ENCODE data around the gene OR6C2.
"Not testable (repeated sequence)": the region's sequence is repeated elsewhere in the genome, so short reads cannot be mapped to it uniquely, and the experiment has no call there.

Gene OR6C2

GRCh38 chr12:55416961-55417360 is 26.9 kb upstream of the OR6C2 start:
- TF ChIP-seq CTCF (IDR thresholded peaks at IDR 0.05; ENCODE audit: insufficient read depth, low read depth, low read length, missing control alignments) = no peak
- no peak for DNase-seq (ENCODE audit: low read depth)
- no peak overlapping the region for H3K4me3 ChIP-seq (ENCODE audit: low read depth, low read length)

GRCh38 chr12:55420307-55420962 is 23.4 kb upstream of the OR6C2 start:
- no peak for TF ChIP-seq CTCF (IDR thresholded peaks at IDR 0.05; ENCODE audit: insufficient read depth, low read depth, low read length, missing control alignments)
- H3K4me3 ChIP-seq (ENCODE audit: low read depth, low read length) = no peak overlapping the region
- no peak for DNase-seq (ENCODE audit: low read depth)

GRCh38 chr12:55425954-55426353 is 17.9 kb upstream of the OR6C2 start, which contains the start of gene OR6C76:
Gene OR6C76 (plus strand): TSS chr12:55426254. CDS start chr12:55426254, 0 bp downstream.
- TF ChIP-seq CTCF (IDR thresholded peaks at IDR 0.05; ENCODE audit: insufficient read depth, low read depth, low read length, missing control alignments) = no peak
- no peak for DNase-seq (ENCODE audit: low read depth)
- H3K4me3 ChIP-seq (ENCODE audit: low read depth, low read length) = no peak within 1 kb of the TSS

- no peak overlapping the region for H3K4me3 ChIP-seq (ENCODE audit: low read depth, low read length)
- DNase-seq (ENCODE audit: low read depth) = no peak
- no peak for TF ChIP-seq CTCF (IDR thresholded peaks at IDR 0.05; ENCODE audit: insufficient read depth, low read depth, low read length, missing control alignments)
Observed at GRCh38 chr12:55428331-55429243, 15.3 kb upstream of the OR6C2 start.

GRCh38 chr12:55441233-55441632 is 2.6 kb upstream of the OR6C2 start:
- not testable (repeated sequence) for DNase-seq (ENCODE audit: low read depth); H3K4me3 ChIP-seq (ENCODE audit: low read depth, low read length)

GRCh38 chr12:55445357-55445756 is 1.5 kb downstream of the OR6C2 start:
- no peak for DNase-seq (ENCODE audit: low read depth)

More at GRCh38 chr12:55445357-55445756, 1.5 kb downstream of the OR6C2 start:
- no peak for TF ChIP-seq CTCF (IDR thresholded peaks at IDR 0.05; ENCODE audit: insufficient read depth, low read depth, low read length, missing control alignments)
- H3K4me3 ChIP-seq (ENCODE audit: low read depth, low read length) = no peak overlapping the region
